Measurements from ENCODE around the gene ADAT3.

Gene ADAT3

DNA sequence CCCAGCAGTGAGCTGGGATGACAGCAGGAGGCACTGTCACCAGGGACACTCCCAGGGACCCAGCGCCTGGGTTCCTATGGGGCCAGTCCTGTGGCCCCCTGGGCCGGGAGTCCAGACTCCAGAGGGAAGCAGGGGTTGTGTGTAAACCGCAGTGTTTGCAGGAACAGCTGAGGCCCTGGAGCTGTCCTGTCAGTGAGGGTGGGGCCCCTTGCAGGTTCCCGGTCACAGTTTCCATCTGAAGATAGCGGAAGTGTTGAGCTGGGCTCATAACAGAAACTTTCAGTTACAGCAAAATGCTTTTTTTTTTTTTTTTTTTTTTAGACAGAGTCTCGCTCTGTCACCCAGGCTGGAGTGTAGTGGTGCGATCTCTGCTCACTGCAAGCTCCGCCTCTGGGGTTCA lies 18.1 kb downstream of the ADAT3 start:
- H3K36me3 ChIP-seq (ENCODE audit: control insufficient read depth, insufficient read depth, low read length): peaks cover 38% of the 10 kb centered on the region
- no peaks in the 10 kb centered on the region for H3K9me3 ChIP-seq (ENCODE audit: control insufficient read depth, insufficient read depth, low read length)
- no peak overlapping the region for H3K4me3 ChIP-seq (ENCODE audit: low read depth, low read length)
- no peaks in the 10 kb centered on the region for H3K27me3 ChIP-seq (ENCODE audit: control insufficient read depth, insufficient read depth, low read length)
- H3K9ac ChIP-seq (ENCODE audit: low read depth, low read length): no peak overlapping the region
- H3K4me1 ChIP-seq (ENCODE audit: control insufficient read depth, insufficient read depth, low read length): no peaks in the 10 kb centered on the region

DNA sequence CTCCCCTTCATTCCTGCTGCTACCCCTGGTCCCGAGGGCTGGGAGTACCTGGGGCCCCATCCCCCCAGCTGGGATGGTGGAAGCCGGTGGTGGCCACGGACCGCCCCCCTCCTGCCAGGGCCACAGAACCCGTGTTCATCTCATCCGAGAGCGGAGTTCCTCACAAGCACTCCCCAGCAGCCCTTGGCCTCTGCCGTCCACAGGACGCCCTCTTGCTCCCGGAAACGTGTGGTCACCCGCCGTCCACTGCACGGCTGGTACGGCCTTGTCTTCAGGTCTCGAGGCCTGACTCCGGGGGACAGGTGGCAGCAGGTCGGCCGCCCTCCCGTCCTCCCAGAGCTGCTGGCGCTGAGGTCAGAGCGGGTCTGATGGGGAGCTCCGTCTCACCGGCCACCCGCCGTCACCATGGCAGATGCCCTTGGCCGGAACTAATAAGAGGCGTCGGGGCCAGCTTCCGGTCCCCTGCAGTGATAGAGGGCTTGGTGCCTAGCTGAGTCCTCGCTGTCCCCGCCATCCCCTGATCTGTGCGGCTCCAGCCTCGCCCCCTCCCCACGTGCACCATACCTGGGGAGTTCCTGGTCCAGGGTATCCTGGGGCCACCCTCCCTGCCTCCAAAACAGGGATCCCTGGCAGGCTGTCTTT lies 19.2 kb downstream of the ADAT3 start:
- Histone ChIP-seq H3K4me1 (ENCODE audit: control insufficient read depth, insufficient read depth, low read length) (no peaks in the 10 kb centered on the region), H3K36me3 (ENCODE audit: control insufficient read depth, insufficient read depth, low read length) (peaks cover 31% of the 10 kb centered on the region), H3K27me3 (ENCODE audit: control insufficient read depth, insufficient read depth, low read length) (no peaks in the 10 kb centered on the region), H3K9me3 (ENCODE audit: control insufficient read depth, insufficient read depth, low read length) (no peaks in the 10 kb centered on the region), H3K9ac (ENCODE audit: low read depth, low read length) (no peak overlapping the region), H3K4me3 (ENCODE audit: low read depth, low read length) (no peak overlapping the region)

DNA sequence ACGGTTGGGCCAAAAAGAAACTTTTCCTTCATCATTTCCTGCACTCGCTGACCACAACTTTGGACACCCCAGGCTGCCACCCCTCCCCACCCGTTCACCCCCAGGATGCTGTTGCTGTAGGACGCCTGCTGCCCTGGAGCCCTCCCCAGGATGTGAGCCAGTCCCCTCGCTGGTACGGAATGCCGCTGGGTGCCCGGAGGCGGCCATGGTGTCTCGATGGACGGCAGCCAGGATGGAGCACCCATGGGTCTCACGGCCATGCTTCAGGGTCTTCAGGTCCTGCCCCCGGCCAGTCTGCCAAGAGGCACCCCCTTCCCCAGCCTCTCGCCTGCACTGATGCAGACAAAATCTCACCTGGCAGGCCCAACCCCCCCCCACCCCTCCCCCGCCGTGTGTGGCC lies 20.3 kb downstream of the ADAT3 start:
- H3K27me3 ChIP-seq (ENCODE audit: control insufficient read depth, insufficient read depth, low read length): no peaks in the 10 kb centered on the region
- H3K9ac ChIP-seq (ENCODE audit: low read depth, low read length): no peak overlapping the region
- H3K36me3 ChIP-seq (ENCODE audit: control insufficient read depth, insufficient read depth, low read length): peaks cover 24% of the 10 kb centered on the region
- H3K4me1 ChIP-seq (ENCODE audit: control insufficient read depth, insufficient read depth, low read length): no peaks in the 10 kb centered on the region
- no peak overlapping the region for H3K4me3 ChIP-seq (ENCODE audit: low read depth, low read length)
- no peaks in the 10 kb centered on the region for H3K9me3 ChIP-seq (ENCODE audit: control insufficient read depth, insufficient read depth, low read length)

- no peaks in the 10 kb centered on the region for H3K27me3 ChIP-seq (ENCODE audit: control insufficient read depth, insufficient read depth, low read length)
- H3K9me3 ChIP-seq (ENCODE audit: control insufficient read depth, insufficient read depth, low read length): no peaks in the 10 kb centered on the region
- H3K4me1 ChIP-seq (ENCODE audit: control insufficient read depth, insufficient read depth, low read length): no peaks in the 10 kb centered on the region
- peak overlapping the region; percentile 46 for H3K4me3 ChIP-seq (ENCODE audit: low read depth, low read length)
- H3K9ac ChIP-seq (ENCODE audit: low read depth, low read length): no peak overlapping the region
- no peaks in the 10 kb centered on the region for H3K36me3 ChIP-seq (ENCODE audit: control insufficient read depth, insufficient read depth, low read length)
These were observed 24.0 kb downstream of the ADAT3 start for GRCh38 chr19:1929021-1929742.

DNA sequence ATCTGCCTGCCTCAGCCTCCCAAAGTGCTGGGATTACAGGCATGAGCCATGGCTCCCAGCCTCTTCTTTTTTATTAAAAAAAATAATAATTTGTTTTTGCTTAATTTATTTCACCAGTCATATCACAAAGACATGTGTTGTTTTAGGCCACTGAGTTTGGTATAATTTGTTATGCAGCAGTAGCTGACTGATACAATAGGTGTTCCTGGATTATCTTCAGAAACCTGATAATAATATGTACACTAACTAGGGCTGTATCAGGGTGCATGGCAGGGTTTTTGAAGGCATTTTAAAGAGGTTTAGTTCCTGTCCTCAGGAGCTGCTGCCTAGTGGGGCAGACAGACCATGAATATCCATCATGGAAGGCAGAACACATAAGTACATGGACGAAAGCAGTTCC lies 26.2 kb downstream of the ADAT3 start:
- Histone ChIP-seq H3K36me3 (ENCODE audit: control insufficient read depth, insufficient read depth, low read length) (no peaks in the 10 kb centered on the region), H3K4me3 (ENCODE audit: low read depth, low read length) (no peak overlapping the region), H3K9me3 (ENCODE audit: control insufficient read depth, insufficient read depth, low read length) (no peaks in the 10 kb centered on the region), H3K27me3 (ENCODE audit: control insufficient read depth, insufficient read depth, low read length) (no peaks in the 10 kb centered on the region), H3K9ac (ENCODE audit: low read depth, low read length) (no peak overlapping the region), H3K4me1 (ENCODE audit: control insufficient read depth, insufficient read depth, low read length) (no peaks in the 10 kb centered on the region)

GRCh38 chr19:1932395-1932794 lies 27.2 kb downstream of the ADAT3 start:
- no peaks in the 10 kb centered on the region for H3K36me3 ChIP-seq (ENCODE audit: control insufficient read depth, insufficient read depth, low read length)
- H3K27me3 ChIP-seq (ENCODE audit: control insufficient read depth, insufficient read depth, low read length): no peaks in the 10 kb centered on the region
- no peak overlapping the region for H3K4me3 ChIP-seq (ENCODE audit: low read depth, low read length)
- no peaks in the 10 kb centered on the region for H3K9me3 ChIP-seq (ENCODE audit: control insufficient read depth, insufficient read depth, low read length)
- H3K9ac ChIP-seq (ENCODE audit: low read depth, low read length): no peak overlapping the region
- no peaks in the 10 kb centered on the region for H3K4me1 ChIP-seq (ENCODE audit: control insufficient read depth, insufficient read depth, low read length)

- H3K27me3 ChIP-seq (ENCODE audit: control insufficient read depth, insufficient read depth, low read length): no peaks in the 10 kb centered on the region
- H3K36me3 ChIP-seq (ENCODE audit: control insufficient read depth, insufficient read depth, low read length): no peaks in the 10 kb centered on the region
- no peak overlapping the region for H3K4me3 ChIP-seq (ENCODE audit: low read depth, low read length)
- H3K9me3 ChIP-seq (ENCODE audit: control insufficient read depth, insufficient read depth, low read length): no peaks in the 10 kb centered on the region
- H3K4me1 ChIP-seq (ENCODE audit: control insufficient read depth, insufficient read depth, low read length): no peaks in the 10 kb centered on the region
- no peak overlapping the region for H3K9ac ChIP-seq (ENCODE audit: low read depth, low read length)
These were observed 28.0 kb downstream of the ADAT3 start for GRCh38 chr19:1933244-1933643.

DNA sequence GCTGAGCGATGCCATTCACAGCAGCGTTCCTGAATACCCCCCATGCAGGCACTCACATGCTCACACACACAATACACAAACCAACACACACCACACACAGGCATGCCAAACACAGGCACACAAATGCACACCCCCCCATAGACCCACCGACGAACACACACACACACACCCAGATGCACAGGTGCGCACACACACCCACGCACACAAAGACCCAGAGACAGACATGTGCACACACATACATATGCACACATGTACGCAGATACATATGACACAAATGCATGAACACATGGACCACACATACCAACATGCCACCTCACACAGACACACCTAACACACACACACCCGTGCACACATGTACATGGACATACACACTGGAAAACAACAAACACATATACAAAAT lies 28.7 kb downstream of the ADAT3 start:
- Histone ChIP-seq H3K9me3 (ENCODE audit: control insufficient read depth, insufficient read depth, low read length) (no peaks in the 10 kb centered on the region), H3K9ac (ENCODE audit: low read depth, low read length) (no peak overlapping the region), H3K27me3 (ENCODE audit: control insufficient read depth, insufficient read depth, low read length) (no peaks in the 10 kb centered on the region), H3K4me3 (ENCODE audit: low read depth, low read length) (no peak overlapping the region), H3K4me1 (ENCODE audit: control insufficient read depth, insufficient read depth, low read length) (no peaks in the 10 kb centered on the region), H3K36me3 (ENCODE audit: control insufficient read depth, insufficient read depth, low read length) (no peaks in the 10 kb centered on the region)

DNA sequence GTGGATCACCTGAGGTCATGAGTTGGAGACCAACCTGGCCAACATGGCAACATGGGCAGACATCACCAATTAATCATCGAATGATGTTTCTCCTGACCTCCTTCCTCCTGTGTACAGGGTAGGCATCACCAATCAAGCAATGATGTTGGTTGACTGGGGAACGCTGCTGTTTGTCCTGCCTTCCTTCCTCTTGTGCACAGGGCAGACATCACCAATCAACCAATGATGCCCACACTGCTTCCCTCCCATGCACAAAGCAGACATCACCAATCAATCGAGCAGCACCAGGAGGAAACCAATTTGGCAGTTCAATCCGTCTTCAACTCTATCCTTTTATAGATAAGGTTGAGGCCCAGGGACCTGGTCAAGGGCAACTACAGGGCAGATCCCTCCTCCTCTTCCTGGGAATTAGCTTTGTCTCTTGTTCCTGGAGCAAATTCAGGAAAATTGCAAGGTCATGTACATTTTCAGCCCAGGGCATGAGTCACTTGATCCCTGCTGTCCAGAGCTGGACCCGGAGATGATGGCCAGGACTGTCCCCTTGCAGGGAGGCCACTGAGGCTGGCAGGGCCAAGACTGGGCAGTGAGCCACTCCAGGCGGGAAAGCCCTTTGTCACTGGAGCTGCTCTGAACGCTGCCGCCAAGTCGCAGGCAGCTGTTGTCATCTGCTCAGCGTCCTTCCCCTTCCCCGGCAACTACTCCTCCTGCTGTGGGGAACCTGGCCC lies 30.4 kb downstream of the ADAT3 start:
- Histone ChIP-seq H3K4me3 (ENCODE audit: low read depth, low read length) (no peak overlapping the region), H3K27me3 (ENCODE audit: control insufficient read depth, insufficient read depth, low read length) (no peaks in the 10 kb centered on the region), H3K4me1 (ENCODE audit: control insufficient read depth, insufficient read depth, low read length) (peaks cover 2% of the 10 kb centered on the region), H3K9ac (ENCODE audit: low read depth, low read length) (no peak overlapping the region), H3K9me3 (ENCODE audit: control insufficient read depth, insufficient read depth, low read length) (no peaks in the 10 kb centered on the region), H3K36me3 (ENCODE audit: control insufficient read depth, insufficient read depth, low read length) (no peaks in the 10 kb centered on the region)

GRCh38 chr19:1936430-1936829 lies 31.2 kb downstream of the ADAT3 start:
- H3K4me1 ChIP-seq (ENCODE audit: control insufficient read depth, insufficient read depth, low read length): peaks cover 2% of the 10 kb centered on the region
- no peak overlapping the region for H3K4me3 ChIP-seq (ENCODE audit: low read depth, low read length)
- H3K9me3 ChIP-seq (ENCODE audit: control insufficient read depth, insufficient read depth, low read length): no peaks in the 10 kb centered on the region
- no peaks in the 10 kb centered on the region for H3K27me3 ChIP-seq (ENCODE audit: control insufficient read depth, insufficient read depth, low read length)
- H3K9ac ChIP-seq (ENCODE audit: low read depth, low read length): no peak overlapping the region
- H3K36me3 ChIP-seq (ENCODE audit: control insufficient read depth, insufficient read depth, low read length): no peaks in the 10 kb centered on the region

- Histone ChIP-seq H3K4me1 (ENCODE audit: control insufficient read depth, insufficient read depth, low read length) (peaks cover 2% of the 10 kb centered on the region), H3K4me3 (ENCODE audit: low read depth, low read length) (no peak overlapping the region), H3K9ac (ENCODE audit: low read depth, low read length) (no peak overlapping the region), H3K36me3 (ENCODE audit: control insufficient read depth, insufficient read depth, low read length) (no peaks in the 10 kb centered on the region), H3K27me3 (ENCODE audit: control insufficient read depth, insufficient read depth, low read length) (no peaks in the 10 kb centered on the region), H3K9me3 (ENCODE audit: control insufficient read depth, insufficient read depth, low read length) (no peaks in the 10 kb centered on the region)
These were observed 31.9 kb downstream of the ADAT3 start for GRCh38 chr19:1936916-1937610.

Data from iPS-15b (cell line).